ENCODE data around the gene UROC1.

UROC1 gene

DNA sequence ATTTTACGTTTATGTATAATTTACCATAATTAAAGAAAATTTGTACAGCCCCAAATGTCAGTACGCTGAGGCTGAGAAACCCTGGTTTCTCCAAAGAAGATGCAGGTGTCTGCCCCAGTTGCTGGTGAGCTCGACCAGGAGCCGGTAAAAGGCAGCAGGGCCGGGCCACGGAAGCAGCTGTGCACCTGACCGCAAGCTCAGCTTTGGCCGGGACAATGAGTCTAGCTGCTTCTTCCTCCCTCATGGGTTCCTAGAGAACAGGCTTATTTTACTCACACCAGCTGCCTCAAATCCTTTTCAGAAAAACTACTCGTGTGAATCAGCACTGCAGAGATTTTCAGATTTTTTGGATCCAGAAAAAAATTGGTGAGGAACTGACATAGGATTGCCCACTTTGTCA lies 23.8 kb downstream of the UROC1 start:
- FAIRE-seq, result no peak

DNA sequence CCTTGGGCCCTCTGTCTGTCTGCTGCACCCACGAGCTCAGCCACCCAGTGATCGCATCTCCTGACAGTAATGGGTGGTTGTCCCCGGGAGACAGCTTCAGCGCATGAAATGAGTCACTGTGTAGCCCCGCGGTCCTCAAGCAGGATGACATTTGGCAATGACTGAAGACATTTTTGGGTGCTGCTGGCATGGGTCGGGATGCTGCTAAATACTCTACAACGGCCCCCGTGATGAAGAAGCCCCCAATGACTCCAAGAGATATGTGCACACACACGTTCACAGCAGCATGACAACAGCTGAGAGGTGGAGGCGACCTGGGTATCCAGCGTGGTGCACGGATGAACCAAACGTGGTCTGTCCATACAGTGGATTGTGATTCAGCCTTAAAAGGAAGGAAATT lies 24.5 kb downstream of the UROC1 start:
- no peak for FAIRE-seq

DNA sequence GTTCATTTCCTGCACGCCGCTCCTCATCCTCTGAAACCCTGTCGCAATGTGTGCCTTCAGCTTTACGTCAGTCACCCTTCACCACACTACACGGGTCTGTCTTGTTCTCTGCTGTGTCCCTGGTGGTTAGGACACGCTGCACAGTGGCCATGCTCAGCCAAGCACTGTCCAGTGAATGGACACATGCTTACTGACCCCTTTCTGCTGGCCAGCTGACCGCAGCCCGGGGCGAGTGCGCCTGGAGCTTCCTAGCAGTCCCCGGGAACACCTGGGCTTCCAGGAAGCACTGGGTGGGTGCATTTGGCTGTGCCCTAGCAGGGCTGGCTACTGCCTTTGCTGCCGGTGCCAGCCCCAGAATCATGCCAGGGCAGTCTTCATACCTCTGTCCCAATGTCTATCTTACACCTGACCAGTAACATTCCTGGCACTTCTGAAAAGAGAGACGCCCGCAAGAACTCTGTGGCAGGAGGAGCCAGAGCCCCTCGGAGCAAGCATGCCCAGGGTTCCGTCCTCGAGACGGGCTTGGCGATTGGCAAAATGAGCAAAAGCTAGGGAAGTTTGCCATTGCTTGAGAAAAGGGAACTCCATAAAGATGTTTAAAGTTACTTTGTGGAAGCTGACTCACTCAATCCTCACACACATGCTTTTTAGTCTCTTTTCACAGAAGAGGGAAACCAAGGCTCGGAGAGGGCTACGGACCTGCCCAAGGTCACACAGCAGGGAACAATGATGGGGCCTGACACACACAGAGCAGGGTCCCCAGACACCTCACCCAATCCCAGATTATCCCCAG lies 26.2 kb downstream of the UROC1 start:
- FAIRE-seq, result no peak

DNA sequence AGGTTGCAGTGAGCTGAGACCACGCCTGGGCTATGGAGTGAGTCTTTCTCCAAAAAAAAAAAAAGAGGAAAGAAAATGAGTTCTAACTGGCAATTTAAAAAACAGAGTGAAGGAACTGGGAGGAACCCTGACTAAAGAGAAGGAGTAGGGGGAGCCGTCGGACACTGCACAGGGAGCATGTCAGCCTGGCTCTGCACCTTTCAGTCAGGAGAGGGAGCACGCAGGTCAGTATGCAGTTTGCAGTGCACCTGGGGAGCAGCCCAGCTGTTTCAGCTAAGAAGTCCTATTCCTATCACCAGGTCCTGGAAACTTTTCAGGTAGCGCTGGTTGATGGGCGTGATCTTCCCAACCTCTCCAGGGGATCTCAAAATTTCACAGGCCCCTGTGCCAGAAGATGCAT lies 27.0 kb downstream of the UROC1 start:
- no peak for FAIRE-seq

DNA sequence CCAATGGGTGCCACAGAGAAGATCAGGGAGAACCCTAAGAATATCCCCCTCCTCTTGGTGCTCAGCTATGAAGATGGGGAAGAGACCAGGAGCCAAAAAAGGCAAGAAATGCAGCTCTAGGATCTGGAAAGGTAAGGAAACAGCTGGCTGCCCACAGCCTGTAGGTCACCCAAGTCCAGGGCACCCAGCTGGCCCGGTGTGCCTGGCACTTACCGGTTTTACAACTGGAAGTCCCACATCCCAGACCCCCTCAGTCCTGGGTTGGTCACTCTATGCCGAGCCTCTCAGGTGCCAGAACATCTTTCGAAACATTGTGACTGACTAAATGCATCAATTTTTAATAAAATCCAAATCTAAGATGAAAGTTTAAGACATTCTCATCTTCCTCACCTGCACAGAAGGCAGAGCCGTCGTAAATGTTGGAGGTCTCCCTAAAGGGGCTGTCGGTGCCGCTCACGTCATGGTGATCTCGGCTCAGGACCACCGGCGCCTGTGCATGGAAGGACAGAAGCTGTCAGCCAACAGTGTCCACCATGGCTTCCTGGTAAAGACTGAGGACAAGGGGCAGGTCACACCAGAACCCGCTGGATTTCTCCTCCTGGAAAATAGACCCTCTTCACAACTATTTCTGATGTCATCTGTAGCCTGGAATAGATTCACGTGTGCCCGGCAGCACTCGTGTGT lies 28.5 kb downstream of the UROC1 start:
- FAIRE-seq, result no peak

DNA sequence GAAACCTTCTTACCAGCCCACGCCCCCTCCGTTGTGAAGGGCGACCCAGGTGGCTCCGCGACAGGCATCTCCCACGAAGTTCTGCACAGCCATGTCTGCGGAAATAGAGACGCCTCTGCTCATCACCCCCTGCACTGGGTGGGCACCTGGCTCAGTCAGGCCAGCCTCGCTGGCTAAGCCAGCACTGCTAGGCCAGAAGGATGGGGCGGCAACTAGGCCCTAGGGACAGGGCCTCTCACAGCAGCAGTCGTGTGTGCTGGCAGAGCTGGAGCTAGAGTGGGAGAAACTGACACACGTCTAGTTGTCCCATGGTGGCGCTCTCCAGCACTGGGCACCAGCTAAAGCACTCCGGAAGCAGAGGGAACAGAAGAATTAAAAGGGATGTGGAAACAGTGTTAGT lies 29.4 kb downstream of the UROC1 start:
- FAIRE-seq, result no peak

DNA sequence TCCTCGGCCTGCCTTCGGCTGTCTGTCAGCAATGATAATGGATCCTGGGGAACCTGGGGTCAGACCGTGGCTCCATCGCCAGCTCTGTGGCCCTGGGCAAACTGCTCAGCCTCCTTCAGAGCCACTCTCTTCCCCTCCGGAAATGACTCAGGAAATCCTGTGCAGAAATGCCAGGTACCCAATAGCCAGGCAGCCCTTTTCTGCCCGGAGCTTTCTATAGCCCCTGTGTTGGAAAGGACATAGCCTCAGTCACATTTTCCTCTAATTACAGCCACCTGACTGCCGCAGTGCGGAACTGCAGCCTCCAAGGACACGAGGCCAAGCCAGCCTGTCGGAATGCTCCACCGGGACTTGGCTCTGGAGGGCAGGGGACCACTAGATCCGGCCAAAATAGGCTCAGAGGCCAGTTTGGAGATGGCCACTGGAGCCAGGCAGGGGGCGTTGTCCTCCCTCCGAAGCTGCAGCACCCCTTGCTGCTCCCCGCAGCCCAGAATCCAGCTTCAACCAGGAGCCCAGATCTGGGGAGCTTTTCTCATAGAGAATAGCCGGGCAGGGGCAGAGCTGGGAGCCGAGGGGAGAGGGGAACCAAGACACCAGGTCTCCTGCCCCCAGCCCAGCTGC lies 30.3 kb downstream of the UROC1 start:
- FAIRE-seq, result no peak

DNA sequence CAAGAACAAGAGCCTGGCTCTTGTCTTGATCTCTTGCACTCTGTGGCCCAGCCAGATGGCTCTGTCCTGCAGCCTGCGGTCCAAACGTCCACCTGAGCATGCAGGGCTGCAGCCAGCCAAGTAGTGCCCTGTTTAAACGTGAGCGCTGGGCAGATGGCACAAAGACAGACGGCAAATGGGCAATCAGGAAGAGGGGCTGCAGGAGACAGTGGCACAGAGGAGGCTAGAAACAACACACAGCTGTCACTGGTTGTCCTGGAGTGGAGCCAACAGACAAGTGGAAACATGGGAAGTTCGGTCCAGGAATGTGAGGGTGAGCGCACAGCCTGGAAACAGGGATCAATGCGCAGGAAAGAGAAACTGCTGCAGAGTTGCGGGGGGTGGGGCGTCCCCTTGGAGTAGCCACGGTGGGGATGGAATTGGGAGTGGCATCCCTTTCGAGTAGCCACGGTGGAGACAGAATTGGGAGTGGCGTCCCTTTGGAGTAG lies 31.2 kb downstream of the UROC1 start:
- FAIRE-seq, result no peak

DNA sequence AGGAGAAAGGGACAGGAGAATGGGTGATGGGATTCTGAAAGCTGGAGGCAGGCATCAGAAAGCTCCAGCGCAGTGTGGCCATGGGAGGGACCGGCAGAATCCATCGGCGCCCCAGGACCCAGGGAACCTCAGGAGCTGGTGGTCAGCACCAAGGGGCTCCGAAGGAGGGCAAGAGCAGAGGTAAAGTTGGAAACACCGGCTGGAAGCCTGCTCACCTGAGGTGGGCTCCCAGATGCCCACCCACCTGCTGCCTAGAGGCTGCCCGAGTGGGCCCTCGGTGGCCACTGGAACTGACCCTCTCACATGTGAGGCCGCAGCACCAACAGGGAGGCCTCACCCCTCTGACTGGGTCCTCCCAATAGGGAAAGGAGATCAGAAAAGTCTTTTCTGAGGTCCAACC lies 31.6 kb downstream of the UROC1 start:
- FAIRE-seq, result no peak

DNA sequence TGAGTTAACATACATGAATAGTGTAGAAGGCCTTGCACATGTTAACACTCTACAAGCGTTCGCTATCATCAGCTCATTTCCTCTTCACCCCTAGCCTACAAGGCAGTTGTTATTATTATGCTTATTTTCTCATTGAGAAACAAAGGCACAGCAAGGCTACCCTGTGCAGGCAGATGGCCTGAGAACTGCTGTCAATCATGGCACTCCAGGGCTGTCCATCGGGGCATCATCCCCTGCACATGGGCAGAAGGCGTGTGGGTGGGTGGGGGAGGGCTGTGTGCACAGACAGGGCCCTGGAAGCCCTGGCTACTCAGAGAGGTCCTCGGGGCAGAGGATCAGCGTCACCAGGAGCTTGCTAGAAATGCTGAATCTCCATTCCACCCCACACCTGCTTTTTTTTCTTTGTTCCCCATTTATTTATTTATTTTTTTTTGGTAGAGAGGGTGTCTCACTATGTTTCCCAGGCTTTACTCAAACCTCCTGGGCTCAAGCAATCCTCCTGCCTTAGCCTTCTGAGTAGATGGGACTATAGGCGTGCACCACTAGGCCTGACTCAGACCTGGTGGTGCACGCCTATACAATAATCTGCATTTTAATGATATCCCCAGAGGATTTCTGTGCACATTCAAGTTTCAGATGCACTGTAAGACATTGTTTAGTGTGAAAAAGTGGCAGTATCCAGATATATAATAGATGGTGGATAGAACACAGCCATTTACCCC lies 32.2 kb downstream of the UROC1 start:
- FAIRE-seq, result no peak

DNA sequence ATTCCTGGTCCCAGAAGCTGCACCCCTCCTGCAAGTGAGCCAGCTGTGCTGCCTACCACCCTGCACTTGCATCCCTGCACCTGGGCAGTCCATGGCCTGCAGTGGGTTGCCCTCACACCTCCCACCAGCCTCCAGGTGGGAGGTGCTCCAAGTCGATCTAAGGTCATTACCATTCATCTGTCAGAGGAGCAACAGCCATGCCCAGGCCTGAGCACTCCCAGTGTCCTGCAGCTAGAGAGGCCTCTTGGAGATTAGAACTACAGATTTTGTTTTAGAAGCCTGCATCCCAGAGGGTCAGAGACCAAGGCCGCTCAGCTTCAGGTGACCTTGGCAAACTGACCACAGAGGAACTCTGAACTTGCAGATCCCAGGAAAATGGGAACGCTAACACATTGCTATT lies 32.9 kb downstream of the UROC1 start:
- no peak for FAIRE-seq

DNA sequence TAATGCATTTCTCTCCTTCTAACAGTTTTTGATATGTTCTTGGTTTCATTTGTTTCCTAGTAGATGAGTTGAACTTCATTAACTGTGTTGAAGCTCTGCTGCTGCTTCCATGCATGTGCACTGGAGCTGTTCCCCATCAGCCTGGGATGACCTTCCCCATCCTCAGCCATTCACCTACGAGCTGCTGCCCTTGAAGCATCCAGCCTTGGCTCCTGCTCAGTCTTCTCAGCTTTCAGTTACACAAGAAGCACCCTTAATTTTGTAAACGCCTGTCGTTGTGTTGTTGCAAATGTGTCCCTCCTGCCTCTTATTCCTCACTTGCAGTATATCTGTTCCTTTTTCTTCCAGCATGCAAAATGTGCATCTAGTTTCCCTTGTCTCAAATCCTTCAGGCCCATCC lies 33.4 kb downstream of the UROC1 start:
- no peak for FAIRE-seq

DNA sequence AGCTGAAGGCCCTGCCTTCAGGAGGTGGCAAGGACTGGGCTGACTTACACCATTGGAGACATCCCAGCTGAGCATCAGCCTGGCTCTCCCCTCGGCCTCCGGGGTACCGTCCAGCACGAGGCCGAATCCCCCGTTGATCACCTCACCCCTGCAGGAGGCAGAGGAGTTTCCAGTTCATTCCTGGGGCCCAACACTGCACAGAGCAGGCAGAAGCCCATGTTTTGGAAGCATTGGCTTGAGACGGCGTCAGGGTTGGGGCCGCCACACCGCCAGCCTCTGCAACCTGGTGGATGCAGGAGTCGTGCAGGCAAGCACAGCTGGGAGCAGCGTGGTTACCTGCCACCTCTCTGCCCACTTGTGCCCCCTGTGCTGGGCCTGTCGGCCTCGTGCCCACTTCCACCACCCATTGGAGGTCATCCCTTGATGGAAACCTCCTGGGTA lies 34.2 kb downstream of the UROC1 start:
- no peak for FAIRE-seq

DNA sequence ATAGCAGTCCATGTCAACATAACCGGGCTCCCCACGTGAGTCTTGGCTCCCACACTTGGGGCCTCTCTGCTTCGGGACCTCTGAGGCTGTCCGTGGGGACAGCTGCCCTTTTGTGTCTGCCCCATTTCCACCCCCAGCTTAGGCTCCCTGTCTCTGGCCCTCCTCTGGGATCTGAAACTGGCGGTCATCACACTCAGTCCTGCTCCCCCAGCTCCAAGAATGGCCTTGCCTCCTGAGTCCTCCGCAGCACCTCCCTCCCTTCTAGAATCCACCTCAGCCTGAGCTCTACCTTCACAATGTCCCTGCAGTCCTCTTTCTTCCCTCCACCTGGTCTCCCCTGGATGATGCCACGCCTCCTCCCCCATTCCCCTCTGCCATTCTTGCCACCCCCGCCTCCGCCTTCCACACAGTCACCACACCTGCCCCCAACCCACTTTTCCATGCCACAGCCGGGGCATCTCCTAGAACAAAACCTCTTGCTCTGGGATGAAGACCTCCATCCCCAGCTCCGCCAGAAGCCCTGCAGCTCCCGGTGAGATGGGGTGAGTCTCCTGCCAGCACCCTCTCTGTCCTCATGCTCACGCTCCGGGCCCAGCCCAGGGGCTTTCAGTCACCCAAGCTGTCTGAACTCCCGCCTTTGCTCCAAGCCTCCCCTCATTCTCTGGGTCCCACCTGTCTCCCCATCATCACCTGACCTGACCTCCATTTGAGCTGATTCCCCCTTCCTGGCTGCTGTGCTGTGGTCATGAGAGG lies 34.9 kb downstream of the UROC1 start:
- FAIRE-seq, result no peak

DNA sequence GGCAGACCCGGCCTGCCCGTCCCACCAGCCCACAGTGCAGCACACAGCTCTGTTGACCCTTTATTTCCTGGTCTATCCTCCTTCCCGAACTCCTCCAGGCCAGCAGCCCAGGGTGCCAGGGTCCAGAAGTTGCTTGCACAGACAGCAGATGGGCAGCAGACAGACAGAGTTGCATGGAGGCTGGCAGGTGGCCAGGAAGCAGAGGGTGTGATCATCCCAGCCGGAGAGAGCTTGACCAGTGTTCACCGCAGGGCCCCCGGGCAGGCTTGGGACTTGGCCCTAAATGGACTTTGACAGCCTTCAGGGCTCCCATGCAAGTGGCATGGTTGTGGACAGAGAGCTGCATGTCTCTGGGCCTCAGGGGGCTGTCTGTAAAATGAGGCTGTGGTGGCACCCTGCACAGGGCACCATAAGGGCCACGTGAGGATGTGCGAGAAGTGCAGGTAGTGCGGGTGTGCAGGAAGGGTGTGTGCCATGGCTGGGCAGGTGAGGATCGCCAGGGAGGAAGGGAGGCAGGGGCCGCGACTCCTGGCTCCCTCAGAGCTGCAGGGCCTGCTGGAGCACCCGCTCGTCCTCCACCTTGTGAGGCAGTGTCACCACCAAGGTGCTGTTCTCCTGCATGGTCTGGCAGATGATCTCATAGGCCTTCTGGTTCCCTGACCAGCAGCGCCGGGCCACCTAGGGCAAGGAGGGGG lies 35.6 kb downstream of the UROC1 start:
- FAIRE-seq, result no peak

DNA sequence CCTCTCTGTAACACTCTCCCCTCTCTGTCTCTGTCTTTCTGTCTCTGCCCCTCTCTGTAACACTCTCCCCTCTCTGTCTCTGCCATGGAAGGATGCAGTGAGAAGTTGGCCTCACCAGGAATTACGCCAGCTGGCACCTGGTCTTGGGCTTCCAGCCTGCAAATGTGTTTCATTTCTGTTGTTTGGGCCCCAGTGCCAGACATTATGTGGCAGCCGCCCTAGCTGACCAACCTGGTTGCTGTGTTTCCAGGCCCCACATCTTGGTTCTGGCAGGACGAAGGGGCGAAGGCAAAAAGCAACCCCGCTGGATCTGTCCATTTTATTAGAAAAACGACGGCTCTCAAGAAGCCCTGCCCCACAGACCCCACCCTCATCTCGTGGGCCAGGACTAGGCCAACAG lies 36.7 kb downstream of the UROC1 start:
- FAIRE-seq, result no peak

DNA sequence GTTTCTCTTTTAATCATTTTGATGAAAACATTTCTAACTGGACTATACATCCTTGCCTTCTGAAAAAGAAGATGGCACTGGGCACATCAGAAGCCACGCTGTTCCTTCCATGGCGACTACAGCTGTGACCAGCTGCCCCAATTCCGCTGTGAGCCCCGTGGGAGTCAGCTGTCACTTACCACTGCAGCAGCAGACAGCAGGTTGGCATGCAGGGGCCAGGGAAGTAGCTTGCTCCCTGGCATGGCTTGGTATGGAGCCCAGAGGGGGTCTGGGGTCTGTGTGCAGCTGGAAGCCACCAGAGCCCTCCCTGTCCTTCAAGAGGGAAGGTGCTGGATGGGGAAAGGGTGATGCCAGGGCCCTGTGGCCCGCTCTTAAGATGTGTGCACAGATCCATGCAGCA lies 37.4 kb downstream of the UROC1 start:
- no peak for FAIRE-seq

DNA sequence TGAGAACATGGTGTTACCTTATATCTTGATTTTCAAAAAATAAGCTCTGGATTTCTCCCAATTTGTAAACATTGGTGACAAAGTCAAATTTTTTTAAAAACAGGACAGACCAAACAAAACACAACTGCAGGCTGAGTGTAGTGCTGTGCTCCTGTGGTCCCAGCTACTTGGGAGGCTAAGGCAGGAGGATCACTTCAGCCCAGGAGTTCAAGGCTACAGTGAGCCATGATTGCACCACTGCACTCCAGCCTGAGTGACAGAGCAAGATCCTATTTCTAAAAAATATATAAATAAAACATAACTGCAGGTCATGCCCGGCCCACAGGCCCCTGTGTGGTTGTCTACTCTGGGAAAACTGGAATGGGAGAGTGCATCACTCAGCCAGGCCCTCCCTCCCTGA lies 37.9 kb downstream of the UROC1 start:
- FAIRE-seq, result no peak

DNA sequence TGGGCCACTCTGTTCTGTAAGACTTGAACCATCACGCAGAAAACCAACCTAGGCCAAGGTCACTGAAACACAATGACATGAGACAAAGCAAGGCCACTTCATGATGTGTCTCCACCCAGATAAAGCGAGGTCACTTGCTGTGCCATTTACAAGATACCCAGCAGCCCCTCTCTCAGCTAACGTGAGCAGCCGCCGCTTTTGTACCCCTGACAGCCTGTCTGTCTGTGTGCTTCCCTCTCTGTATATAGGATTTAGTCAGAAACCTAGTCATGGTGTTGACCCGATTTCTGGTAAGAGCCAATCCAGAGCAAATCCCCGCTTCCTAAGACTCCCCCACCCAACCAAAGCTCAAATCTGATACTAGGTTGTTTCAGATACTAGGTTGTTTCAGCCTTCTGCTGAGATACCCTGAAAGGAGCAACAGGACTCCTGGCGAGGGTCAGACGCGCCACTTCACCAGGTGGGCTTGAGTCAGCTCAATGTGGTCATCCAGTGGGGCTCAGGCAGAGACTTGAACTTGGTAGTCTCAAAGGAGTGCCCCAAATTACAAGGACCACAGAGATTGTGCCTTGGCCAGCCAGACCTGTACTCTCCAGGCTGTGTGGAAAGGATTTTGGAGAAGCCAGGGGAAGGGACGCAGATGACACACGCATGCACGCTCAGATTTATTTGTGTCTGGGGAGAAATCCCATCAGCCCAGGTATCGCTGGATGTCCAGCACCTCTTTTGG lies 38.8 kb downstream of the UROC1 start:
- no peak for FAIRE-seq

DNA sequence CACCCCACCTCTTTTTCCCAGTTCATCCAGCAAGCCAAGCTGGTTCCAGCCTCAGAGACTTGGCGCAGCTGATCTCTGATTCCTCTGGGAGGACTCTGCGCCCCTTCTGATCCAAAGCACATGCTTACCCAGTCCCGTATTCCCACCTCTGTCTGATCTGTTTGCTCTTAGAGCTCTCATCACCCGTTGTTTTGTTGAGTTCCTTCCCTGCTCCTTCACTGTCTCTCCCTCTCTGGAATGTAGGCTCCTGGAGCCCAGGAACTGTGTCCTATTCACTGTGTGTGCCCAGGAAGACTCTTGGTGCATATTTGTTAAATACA lies 40.6 kb downstream of the UROC1 start:
- FAIRE-seq, result no peak

Measured in TTC549 (cell line).